NOMO-1 treated with DMSO at 0.1 percent for 48 hours (cell line): Measurements from ENCODE around the gene POFUT2.

Source experiments
- DNase-seq: peaks from one replicate; lab custom pipeline; 2025; ENCODE audit not compliant: unreplicated experiment; lab: John Stamatoyannopoulos, UW

POFUT2 gene

DNA sequence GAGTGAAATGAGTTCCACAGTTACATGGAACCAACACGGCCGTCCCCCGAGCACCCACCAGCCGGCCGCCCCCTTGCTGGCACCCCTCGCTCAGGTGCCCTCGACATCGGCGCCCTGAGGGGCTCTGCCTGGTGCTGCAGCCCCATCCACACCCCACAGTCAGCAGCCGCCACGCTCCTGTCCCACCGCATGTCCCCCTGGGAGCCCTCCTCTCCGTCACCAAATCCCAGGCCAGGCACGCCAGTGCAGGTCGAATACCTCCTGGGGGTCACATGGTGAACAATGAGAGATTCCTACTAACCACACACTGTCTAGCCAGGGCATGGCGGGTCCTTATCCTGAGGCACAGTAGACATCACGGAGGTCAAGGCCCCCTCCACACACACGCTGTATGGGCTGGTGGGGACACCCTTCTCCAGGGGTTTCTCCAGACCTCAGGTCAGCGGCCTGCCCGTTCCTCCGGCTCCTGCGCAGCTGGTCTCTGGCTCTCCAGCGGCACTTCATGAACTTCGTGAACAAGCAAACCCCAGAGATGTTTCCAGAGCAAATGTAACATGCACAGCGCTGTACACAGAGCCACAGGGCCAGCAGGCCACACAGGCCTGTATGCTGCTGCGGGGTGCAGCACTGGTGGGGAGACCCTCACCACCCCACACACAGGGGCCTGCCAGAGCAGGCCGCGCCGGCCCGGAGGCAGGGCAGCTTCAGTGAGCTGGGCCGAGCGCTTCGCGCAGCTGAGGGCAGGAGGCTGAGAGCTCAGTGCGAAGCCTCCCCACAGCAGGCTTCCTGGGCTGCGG lies 21.8 kb downstream of the POFUT2 start:
- DNase-seq = no peak

DNA sequence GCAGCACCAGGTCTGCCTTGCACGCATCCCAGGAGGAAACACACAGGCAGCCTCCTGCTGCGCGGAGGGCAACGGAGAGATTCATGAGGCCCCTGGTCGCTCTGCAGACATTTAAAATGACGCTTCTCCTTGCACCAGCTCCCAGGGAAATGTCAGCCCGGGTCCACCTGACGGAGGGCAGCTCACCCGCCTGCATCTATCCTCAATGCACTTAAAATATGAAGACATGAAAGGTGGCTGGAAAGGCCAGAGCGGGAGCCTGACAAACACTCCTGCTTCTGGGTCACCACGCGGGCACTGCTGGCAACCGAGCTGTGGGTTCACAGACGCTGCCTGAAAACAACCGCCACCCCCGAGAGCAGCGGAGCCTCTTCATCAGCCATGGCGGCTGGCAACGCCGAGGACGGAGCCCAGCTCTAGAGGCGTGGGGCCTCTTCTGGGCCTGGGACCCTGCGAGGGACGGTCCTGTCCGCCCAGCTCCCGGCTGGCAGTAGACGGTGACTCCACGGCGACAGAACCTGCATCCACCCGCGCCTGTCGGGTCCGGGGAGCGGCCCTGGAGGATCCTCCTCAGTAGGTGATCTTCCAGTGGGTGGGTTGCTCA lies 22.7 kb downstream of the POFUT2 start:
- no peak for DNase-seq

DNA sequence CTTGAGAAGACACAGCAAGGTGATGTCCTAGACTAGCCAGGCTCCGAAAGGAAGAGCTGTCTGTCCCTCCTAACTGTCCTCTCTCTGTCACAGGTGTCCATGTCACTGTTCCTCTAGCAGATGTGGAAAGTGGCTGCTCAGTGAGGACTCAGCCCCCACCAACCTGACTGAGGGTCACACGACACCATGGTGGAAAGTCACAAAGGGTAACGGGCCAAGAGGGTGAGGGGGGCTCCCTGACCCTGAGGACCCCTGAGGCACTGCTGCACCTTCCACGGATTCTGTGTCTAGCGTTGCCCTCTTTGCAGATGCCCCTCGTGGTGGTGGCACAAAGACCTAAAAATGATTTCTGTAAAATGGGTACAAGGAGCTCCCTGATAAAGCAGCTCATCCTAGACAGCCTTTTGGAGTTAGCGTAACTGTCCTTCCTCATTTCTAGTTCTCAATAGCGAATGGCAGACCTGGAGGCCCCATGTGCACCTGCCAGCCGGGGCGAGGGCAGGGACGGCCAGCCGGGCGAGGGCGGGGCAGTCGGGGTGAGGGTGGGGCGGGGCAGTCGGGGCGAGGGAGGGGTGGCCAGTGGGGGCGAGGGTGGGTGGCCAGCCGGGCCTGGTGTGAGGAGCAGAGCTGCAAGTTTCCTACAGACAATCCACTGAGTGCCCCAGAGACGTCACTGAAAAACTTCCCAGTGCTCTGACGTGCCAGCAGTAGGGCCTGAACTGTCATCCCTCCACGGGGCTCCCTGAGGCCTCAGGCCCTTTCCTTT lies 23.4 kb downstream of the POFUT2 start:
- no peak for DNase-seq

DNA sequence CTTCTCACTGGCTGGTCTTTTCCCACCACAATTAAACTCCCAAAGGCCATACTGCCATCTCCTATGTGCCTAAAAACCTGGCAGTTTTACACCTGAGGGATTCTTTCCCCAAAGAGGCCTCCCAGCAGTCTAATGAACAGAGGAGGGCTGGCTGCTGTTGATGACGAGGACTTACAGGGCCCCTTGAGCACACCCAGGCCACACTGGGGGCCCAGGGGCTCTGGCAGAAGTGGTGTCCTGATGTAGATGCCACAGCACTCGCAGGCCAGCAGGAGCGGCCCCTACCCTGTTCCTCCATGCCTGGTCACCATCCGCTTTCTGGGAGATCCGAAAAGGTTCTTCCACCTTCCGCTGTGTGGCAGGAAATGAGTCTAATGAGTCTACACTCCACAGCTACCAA lies 24.2 kb downstream of the POFUT2 start:
- DNase-seq = no peak

DNA sequence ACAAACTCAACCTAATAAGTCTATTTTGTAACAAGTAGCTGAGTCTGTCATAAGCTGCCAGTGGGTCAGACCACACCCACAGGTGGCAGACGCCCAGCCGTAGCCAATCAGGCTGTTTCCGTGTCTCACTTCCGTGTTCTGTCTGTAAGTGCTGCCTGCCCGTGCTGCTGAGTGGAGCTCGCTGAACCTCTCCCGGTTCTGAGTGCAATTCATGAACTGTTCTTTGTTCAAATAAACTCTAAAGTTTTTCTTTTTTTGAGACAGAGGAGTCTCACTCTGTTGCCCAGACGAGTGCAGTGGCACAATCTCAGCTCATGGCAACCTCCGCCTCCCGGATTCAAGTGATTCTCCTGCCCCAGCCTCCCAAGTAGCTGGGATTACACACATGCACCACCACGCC lies 25.1 kb downstream of the POFUT2 start:
- DNase-seq = peak; percentile 52

DNA sequence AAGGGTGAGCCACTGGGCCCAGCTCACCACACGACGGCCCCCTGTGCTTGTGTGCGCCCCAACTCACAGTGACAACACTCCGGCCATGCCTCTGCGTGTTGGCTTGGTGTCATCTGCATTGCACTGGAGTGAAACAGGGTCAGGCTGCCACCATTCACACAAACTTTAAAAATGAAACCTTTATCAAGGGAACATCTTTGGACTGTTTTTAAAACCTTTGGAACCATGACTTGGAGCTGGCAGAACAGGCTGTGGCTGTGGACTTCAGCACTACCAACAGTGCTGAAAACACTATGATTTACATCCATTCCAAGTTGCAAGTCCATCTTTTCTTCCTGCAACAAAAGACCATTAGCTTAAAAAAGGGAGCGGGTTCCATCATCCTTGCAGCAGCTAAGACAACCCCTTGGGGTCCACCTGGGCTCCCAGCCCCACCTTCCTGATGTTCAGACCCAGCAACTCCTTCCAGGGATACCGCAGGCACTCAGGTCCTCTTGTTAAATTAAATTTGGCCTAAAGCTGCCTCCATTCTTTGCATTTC lies 25.6 kb downstream of the POFUT2 start:
- DNase-seq = no peak

DNA sequence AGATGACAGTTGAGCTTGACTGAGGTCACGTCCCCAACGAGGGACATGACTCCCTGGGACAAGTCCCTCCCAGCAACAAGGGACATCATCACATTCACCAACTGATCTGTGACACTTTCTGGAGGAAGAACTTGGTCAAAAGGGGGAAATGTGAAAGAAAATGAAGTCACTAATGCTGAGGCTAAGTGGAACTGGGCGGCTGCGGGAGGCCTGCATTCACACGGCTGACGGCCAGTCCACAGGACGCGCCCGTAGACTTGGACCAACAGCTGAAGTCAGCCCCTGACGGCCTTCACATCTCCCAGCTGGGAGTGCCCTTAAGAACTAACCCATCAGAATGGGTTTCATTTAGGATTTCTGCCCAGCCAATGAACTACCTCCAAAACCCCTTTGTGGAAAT lies 26.6 kb downstream of the POFUT2 start:
- no peak for DNase-seq

DNA sequence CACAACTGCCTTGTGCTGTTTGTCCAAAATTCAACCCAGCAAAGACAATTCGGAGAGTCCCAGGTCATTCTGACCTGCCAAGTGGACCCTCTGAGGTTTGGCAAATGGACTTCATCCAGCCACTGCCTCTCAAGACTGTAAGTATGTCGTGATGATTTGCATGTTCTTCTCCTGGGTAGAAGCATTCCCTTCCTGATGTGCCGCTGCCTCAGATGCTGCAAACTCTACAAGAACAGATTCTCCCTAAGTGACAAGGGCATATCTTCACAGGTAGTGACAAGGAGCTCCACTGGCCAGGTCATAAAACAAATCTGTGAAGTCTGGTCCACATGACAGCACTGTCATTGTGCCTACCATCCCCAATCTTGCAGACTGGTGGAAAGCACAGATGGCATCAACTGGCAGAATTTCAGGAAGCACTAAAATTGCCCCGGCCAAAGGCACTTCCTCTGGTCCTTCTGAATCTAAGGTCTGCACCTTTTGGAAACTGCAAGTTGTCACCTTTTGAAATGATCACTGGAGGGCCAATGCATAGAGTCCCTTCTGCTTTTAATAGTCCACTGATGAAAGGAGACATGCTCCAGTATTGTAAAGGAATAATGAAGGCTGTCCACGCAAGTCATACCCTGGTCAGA lies 27.4 kb downstream of the POFUT2 start:
- DNase-seq = no peak

DNA sequence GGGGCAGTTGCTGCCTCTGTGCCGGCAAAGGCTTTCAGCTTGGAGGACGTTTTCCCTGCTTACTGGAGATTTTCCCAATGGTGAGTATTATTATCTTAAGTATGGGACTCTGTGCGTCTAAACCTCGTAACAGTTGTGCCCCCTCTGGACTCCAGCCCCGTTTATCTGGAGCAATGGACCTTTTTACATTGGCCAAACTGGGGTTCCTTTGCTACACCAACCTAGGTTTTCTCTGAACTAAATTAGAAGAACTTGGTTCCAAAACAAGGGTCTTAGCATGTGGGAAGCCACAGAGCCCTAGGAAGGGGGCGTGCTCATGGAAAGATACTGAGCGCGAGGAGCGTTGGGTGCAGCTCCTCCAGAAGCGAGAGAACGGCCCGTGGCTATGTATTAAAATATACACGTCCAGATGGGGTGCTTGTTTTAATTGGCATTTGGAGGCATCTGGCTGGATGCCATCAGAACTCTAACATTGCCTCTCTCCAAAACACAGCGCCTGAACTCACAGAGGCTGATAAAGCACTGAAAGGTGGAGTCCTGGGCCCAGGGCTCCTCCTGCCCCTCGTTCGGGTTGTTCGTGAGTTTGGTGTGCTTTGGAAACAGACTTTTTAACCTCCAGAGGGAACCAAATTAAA lies 28.4 kb downstream of the POFUT2 start:
- no peak for DNase-seq

DNA sequence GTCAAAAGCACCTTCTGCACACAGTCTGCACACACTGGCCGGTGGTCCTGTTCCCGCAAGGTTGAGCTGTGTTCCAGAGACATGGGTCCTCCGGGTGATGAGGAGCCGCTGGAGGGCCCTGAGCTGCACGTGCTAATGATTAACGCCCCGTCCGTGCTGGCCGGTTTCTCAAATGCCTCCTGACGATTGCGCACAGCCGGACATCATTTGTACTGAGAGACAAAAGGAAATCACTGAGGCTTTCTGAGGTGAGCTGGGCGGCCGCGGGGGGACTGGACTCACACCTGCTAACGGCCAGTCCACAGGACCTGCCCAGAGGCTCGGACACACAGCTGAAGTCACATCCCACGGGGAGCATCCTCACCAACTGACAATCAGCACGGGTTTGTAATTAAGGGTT lies 29.2 kb downstream of the POFUT2 start:
- no peak for DNase-seq

DNA sequence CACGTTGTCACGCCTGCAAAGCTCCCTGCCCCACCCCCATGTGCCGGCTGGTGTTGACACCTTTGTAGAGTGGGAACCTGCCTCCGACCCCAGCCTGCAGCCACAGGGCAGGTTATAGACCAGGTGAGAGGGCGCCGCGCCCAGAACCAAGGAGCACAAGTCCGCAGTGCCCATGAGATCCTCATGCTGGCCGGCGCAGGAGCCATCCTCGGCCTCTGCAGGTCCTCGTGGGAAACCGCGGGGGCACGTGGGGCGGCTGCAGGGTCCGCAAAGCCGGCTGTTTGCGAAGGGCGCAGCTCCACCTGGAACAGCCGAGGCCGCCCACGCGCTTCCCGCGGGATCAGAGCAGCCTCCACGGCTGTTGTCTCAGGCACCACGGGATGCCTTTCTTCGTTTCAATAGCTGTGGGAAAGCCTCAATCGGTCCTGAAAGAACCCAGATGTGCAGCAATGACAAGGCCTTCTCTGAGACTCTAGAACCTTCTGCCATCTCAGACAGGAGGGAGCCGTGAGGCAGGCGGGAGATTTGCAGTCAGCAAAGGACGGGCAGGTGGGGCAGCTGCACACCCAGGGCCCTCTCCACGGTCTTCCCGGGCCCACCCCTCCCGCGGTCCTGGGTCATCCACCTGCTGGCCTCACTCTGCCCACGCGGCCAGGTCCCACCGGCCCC lies 29.9 kb downstream of the POFUT2 start:
- no peak for DNase-seq

DNA sequence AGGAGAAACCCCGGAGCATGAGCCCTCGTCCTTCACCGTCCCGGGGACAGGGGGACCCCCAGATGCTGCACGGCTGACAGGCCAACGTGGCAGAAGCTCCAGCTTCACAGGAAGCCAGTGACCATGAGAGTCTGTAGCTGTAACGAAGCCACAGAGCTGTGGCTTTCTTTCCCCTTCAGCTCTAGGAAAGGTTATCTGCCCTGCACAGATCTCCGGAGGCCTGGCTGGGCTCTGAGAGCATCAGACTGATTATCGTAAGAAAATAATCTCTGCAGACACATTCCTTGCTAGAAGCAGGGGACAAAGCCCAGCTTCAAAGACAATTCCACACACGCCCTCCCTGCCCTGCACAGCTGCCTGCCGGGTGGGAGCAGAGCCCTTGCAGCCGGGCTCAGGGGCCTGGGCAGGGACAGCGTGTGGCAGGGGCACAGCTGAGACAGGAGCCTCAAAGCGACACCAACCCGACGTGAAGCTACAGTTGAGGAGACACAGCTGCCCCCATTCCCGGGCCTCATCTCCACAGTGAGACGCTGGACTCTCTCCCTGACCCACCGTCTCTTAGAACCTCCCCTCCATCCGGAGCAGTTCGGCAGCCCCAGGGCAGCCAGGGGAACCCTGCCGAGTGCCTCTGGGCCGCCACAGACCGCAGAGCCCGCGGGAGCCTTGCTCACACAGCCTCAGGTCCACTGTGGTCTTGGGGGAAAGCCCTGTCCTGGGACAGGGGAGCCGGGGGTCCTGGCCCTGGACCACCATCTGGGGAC lies 30.6 kb downstream of the POFUT2 start:
- no peak for DNase-seq

DNA sequence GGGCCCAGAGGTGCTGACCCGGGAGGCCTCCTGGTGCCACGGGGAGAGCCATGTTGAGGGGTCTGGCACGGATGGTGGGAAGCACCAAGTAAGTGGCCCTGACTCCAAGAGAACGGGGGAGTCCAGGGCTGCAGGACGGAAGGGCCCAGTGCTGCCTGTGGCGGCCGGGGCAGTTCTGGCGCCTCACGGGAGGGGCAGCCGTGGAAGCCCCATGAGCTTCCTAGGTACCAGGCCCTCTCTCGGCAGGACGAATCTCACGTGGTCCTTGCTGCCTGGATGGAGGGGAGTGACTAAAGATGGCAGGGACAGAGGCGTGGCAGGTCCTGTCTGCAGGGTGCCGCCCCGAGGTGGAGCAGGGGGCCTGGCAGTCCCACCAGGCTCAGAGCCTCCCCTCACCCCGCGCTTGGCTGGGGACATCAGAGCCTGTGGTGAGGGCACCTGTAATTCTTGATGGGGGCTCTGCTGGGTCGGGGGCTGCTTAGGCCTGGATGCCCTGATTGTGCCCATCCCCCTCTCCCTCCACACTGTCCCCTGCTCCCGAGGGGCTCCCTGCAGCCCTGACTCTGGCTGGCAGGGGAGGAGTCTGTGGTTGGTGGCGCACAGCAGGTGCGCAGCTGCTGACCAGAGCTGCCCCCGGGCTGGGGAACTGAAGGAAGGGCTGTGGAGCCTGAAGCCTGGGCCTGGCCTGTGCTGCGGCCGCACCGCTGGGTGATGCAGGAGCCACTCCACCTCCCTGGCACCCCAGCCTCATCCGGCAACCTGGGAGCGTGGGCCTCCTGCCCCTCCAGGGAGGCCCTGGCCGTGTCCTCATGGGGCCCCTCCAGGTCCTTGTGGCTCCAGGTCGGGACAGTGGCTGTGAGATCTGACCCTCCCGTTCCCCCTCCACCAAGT lies 31.4 kb downstream of the POFUT2 start:
- DNase-seq = no peak

DNA sequence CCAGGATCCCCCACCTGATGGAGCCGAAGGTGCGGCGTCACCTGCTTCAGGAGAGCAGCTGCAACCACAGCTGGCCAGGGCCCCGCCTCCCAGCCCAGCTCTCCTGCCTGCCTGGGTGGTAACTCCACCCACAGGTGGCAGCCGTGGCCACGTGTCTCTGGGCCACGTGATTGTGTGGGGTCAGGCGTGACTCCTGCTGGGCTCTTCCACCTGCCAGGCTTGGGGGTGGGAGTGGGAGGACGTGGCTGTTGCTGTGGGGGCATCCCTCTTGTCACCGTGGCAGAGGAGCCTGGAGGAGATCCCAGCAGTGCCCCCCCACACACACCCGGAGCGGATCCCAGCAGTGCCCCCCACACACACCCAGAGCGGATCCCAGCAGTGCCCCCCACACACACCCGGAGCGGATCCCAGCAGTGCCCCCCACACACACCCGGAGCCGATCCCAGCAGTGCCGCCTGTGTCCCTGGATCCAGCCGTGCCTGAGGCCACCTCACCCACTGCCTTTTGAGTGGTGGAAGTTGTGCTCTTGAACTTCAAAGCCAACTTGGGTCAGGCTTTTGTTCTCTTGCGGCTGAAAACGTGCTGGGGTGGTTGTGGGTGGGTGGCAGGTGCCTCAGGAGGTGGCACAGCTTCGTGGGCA lies 32.2 kb downstream of the POFUT2 start:
- no peak for DNase-seq

DNA sequence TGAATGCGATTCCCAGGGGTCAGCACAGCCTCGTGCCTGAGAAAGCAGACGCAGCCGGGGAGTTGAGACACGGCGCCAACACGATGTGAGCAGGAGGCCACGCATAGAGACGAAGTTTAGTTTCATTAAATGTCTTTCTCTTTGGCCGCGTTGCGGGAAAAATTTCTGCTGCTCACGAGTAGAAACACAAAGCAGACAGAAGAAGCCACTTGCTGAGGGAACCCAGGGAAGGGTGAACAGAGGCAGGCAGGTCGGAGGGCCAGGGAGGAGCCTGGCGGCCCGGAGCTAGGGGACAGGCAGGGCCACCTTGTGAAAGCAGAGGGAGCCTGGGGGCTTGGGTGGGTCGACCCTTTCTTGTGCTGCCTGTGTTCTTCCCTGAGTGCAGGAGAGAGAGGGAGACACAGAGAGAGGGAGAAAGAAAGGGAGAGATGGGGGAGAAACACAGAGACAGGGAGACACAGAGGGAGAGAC lies 33.2 kb downstream of the POFUT2 start:
- no peak for DNase-seq

DNA sequence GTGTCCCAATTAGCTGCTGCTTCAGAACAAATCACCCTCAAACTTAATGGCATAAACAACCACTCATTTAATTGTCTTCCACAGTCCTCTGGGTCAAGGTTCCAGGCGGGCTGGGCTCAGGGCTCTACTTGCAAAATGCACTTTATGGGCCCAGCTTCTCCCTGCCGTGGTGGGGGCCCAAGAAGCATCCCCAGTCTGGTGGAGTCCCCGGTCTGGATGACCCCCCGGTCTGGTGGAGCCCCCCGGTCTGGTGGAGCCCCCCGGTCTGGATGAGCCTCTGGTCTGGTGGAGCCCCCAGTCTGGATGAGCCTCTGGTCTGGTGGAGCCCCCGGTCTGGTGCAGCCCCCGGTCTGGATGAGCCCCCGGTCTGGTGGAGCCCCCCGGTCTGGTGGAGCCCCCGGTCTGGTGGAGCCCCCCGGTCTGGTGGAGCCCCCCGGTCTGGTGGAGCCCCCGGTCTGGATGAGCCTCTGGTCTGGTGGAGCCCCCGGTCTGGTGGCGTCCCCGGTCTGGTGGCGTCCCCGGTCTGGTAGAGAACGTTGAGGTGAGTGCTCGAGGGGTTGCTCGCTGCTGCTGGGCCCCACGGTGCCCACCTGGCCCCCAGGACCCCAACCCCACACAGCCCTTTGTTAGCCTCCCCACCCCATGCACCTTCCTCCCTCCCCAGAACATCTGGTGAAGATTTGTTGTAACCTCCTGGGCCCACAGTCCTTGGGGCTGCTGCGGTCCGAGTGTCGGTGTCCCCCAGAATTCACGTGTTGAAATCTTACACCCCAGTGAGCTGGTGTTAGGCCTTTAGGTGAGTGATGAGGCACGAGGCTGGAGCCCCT lies 33.8 kb downstream of the POFUT2 start:
- DNase-seq = no peak

DNA sequence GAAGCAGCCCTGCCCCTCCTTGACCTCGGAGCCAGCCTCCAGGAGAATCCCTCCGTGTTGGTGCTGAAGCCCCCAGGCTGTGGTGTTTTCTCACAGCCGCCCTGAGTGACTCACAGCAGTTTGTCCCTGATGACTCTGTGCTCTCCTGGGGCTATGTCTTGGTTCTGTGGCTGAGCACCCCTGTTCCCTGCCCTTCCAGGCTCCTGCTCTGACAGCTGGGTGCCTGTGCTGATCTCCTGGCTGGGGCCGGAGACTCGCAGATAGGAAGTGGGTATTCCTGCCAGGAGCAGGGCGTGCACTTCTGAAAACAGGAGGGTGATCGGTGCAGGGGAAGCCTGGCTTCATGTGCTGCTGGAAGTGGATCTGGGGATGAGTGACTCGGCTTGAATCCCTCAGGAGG lies 34.5 kb downstream of the POFUT2 start:
- no peak for DNase-seq
